ENCODE data around the gene AOX1.
A peak's percentile ranks its signal among the peaks of the same experiment; 100 is the strongest.
"Not testable (repeated sequence)": the region's sequence is repeated elsewhere in the genome, so short reads cannot be mapped to it uniquely, and the experiment has no call there.

The AOX1 gene

DNA sequence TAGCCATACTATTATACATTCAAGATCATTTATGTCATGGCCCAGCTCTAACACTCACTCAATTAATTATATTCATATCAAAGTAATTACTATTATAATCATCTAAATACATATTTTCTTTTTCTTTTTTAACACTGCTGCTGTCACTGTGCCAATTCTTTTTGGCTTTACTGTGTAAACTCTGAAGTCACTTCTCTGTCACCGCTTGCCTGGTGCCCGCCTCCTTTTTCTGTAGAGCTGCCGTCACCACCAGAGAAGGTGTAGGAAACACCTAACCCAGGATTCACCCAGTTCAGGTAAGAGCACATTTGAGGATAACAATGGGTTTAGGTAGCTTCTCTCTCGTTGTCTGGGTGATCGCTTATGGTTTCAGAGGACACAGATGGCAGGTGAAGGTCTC is 93.3 kb downstream of the AOX1 start:
- Histone ChIP-seq H3K79me1 (ENCODE audit: low read length) (no peaks in the 10 kb centered on the region), H3K4me1 (ENCODE audit: control insufficient read depth, low read depth, low read length) (no peaks in the 10 kb centered on the region), H4K5ac (ENCODE audit: low read length) (no peak overlapping the region), H3K4me3 (ENCODE audit: low read length) (no peak overlapping the region), H3K36me3 (ENCODE audit: control insufficient read depth, insufficient read depth, low read length) (no peaks in the 10 kb centered on the region), H3K27me3 (ENCODE audit: insufficient read depth, low read length, poor library complexity) (no peaks in the 10 kb centered on the region), H2BK120ac (ENCODE audit: low read depth, low read length) (no peak overlapping the region), H2BK15ac (replicated peaks; ENCODE audit: low read depth) (no peak overlapping the region), H3K79me2 (ENCODE audit: control insufficient read depth, insufficient read depth, low read length) (no peaks in the 10 kb centered on the region), H3K18ac (ENCODE audit: low read length) (no peak overlapping the region), H3K23ac (ENCODE audit: low read length) (no peak overlapping the region), H3K9ac (ENCODE audit: low read length) (no peak overlapping the region), H3K27ac (ENCODE audit: low read depth, low read length) (no peak overlapping the region), H2AK5ac (ENCODE audit: low read length) (no peak overlapping the region), H3K4me2 (ENCODE audit: low read length) (no peak overlapping the region), H3K4ac (ENCODE audit: low read depth, low read length) (no peak overlapping the region), H2BK5ac (ENCODE audit: low read length) (no peak overlapping the region), H3K56ac (ENCODE audit: low read length) (no peak overlapping the region), H4K8ac (ENCODE audit: low read depth, low read length) (no peak overlapping the region)
- WGBS (ENCODE audit: extremely low coverage, insufficient coverage, low lambda C conversion rate): no CpG with 5 or more reads among the region's 5 CpGs
- peak; percentile 14 for DNase-seq

DNA sequence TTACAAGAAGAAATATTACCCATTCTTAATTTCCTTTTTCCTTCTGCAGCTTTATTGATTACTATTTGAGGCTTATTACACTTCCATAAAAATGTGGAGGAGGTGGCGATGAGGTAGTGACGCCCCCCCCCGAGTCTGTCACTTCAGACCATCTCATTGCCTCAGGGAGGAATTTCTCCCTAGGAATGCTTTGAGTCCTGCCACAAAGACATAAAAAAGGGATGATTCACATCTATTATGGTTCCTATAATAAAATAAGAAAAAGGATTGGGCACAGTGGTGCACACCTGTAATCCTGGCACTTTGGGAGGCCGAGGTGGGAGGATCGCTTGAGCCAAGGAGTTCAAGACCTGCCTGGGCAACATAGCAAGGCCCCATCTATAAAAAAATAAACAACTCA is 93.7 kb downstream of the AOX1 start:
- Histone ChIP-seq H2BK120ac (ENCODE audit: low read depth, low read length) (no peak overlapping the region), H3K27ac (ENCODE audit: low read depth, low read length) (no peak overlapping the region), H3K56ac (ENCODE audit: low read length) (no peak overlapping the region), H3K27me3 (ENCODE audit: insufficient read depth, low read length, poor library complexity) (no peaks in the 10 kb centered on the region), H2BK5ac (ENCODE audit: low read length) (no peak overlapping the region), H4K8ac (ENCODE audit: low read depth, low read length) (no peak overlapping the region), H4K5ac (ENCODE audit: low read length) (no peak overlapping the region), H3K79me2 (ENCODE audit: control insufficient read depth, insufficient read depth, low read length) (no peaks in the 10 kb centered on the region), H3K79me1 (ENCODE audit: low read length) (no peaks in the 10 kb centered on the region), H3K9ac (ENCODE audit: low read length) (no peak overlapping the region), H3K18ac (ENCODE audit: low read length) (no peak overlapping the region), H3K4me3 (ENCODE audit: low read length) (no peak overlapping the region), H3K4me2 (ENCODE audit: low read length) (no peak overlapping the region), H2AK5ac (ENCODE audit: low read length) (no peak overlapping the region), H2BK15ac (replicated peaks; ENCODE audit: low read depth) (no peak overlapping the region), H3K4ac (ENCODE audit: low read depth, low read length) (no peak overlapping the region), H3K23ac (ENCODE audit: low read length) (no peak overlapping the region), H3K4me1 (ENCODE audit: control insufficient read depth, low read depth, low read length) (no peaks in the 10 kb centered on the region), H3K36me3 (ENCODE audit: control insufficient read depth, insufficient read depth, low read length) (no peaks in the 10 kb centered on the region)
- no CpG with 5 or more reads among the region's 5 CpGs for WGBS (ENCODE audit: extremely low coverage, insufficient coverage, low lambda C conversion rate)
- peak; percentile 43 for DNase-seq

DNA sequence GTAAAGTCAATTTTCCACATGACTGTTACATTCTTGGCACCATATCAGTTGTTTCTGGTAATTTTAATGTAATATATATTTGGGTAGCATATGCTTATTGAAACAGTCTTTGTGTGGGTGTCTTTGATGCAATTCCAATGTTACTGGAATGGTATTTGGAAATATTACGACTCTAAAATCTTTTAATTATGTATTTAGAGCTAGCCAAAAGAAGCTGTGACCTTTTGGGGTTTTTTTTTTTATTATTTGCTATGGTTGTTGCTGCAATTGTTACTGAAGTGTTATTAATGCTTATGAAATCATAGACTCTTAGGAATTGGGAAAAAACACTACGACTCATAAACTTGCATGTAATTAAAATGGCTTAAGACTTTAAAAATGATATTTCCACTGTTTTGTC is 95.9 kb downstream of the AOX1 start:
- H3K56ac ChIP-seq (ENCODE audit: low read length): no peak overlapping the region
- no peaks in the 10 kb centered on the region for H3K27me3 ChIP-seq (ENCODE audit: insufficient read depth, low read length, poor library complexity)
- H3K23ac ChIP-seq (ENCODE audit: low read length): no peak overlapping the region
- no peak overlapping the region for H2BK5ac ChIP-seq (ENCODE audit: low read length)
- no peak overlapping the region for H3K4me2 ChIP-seq (ENCODE audit: low read length)
- H3K4ac ChIP-seq (ENCODE audit: low read depth, low read length): no peak overlapping the region
- H2AK5ac ChIP-seq (ENCODE audit: low read length): no peak overlapping the region
- H3K4me3 ChIP-seq (ENCODE audit: low read length): no peak overlapping the region
- no peak overlapping the region for H2BK120ac ChIP-seq (ENCODE audit: low read depth, low read length)
- H4K8ac ChIP-seq (ENCODE audit: low read depth, low read length): no peak overlapping the region
- no peak overlapping the region for H3K9ac ChIP-seq (ENCODE audit: low read length)
- H3K36me3 ChIP-seq (ENCODE audit: control insufficient read depth, insufficient read depth, low read length): no peaks in the 10 kb centered on the region
- no peak for DNase-seq
- H3K27ac ChIP-seq (ENCODE audit: low read depth, low read length): no peak overlapping the region
- no peak overlapping the region for H3K18ac ChIP-seq (ENCODE audit: low read length)
- H3K79me1 ChIP-seq (ENCODE audit: low read length): no peaks in the 10 kb centered on the region
- no peak overlapping the region for H2BK15ac ChIP-seq (replicated peaks; ENCODE audit: low read depth)
- H4K5ac ChIP-seq (ENCODE audit: low read length): no peak overlapping the region
- H3K79me2 ChIP-seq (ENCODE audit: control insufficient read depth, insufficient read depth, low read length): no peaks in the 10 kb centered on the region
- H3K4me1 ChIP-seq (ENCODE audit: control insufficient read depth, low read depth, low read length): no peaks in the 10 kb centered on the region
- no CpG with 5 or more reads among the region's 2 CpGs for WGBS (ENCODE audit: extremely low coverage, insufficient coverage, low lambda C conversion rate)

DNA sequence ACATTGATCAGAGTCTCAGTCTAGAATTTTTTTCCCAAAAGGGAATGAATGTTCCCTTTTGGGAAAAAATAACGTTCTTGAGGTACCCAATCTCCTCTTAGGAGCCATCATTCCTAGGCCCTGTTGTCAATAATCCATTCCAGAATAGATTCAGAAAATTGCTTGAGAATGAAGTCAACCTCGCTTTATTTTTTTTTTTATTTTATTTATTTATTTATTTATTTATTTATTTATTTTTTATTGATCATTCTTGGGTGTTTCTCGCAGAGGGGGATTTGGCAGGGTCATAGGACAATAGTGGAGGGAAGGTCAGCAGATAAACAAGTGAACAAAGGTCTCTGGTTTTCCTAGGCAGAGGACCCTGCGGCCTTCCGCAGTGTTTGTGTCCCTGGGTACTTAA is 96.6 kb downstream of the AOX1 start:
- H3K4me3 ChIP-seq (ENCODE audit: low read length); H3K4me2 ChIP-seq (ENCODE audit: low read length); H2BK5ac ChIP-seq (ENCODE audit: low read length): not testable (repeated sequence)

DNA sequence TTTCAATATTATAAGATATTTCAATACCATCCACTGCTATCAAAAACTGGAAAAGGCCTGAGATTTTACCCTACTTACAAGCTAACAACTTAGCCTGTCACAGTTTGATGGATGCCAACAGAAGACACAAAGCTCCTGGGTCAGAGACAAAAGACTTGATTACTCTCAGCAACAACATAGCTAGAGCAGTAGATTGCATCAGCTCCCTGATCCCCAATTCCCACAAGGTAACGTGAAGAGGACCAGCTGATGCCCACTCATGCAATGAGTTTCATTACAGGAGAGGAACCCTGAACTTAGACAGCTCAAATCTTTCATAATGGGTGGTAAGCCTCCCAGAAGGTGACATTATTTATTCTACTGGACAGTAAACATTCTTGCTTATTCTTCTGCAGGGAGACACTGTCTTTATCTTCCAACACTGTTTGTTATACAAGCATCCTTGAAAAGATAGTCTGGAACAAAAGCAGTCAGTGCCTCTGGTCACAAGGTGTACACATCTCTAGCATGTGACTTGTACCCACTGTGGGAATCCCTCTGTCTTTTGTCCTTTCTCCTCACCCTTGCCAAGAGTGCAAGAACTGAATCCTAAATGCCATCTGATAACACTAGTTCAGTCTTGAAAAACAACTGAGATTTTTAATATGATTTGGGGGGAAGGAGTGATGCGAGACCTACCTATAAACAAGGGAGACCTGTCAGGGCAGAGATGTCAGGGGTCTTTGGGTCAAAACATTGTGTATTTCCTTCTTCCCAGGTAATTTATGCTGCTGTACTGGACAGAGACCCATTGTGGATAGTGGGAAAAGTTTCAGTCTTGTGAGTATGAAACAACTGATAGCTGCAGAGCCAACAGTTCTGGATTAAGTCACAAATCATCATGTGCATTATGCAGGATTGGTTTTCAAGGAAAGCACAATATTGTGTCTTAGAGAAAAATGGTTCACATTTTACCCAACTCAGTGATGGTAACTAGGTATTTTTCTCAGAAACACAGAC is 102.4 kb downstream of the AOX1 start:
- H4K8ac ChIP-seq (ENCODE audit: low read depth, low read length): no peak overlapping the region
- H2BK120ac ChIP-seq (ENCODE audit: low read depth, low read length): no peak overlapping the region
- H3K36me3 ChIP-seq (ENCODE audit: control insufficient read depth, insufficient read depth, low read length): no peaks in the 10 kb centered on the region
- H3K56ac ChIP-seq (ENCODE audit: low read length): no peak overlapping the region
- no peaks in the 10 kb centered on the region for H3K27me3 ChIP-seq (ENCODE audit: insufficient read depth, low read length, poor library complexity)
- no peak overlapping the region for H3K27ac ChIP-seq (ENCODE audit: low read depth, low read length)
- no peaks in the 10 kb centered on the region for H3K79me2 ChIP-seq (ENCODE audit: control insufficient read depth, insufficient read depth, low read length)
- no peaks in the 10 kb centered on the region for H3K4me1 ChIP-seq (ENCODE audit: control insufficient read depth, low read depth, low read length)
- H3K23ac ChIP-seq (ENCODE audit: low read length): no peak overlapping the region
- H4K5ac ChIP-seq (ENCODE audit: low read length): no peak overlapping the region
- no peak for DNase-seq
- no peaks in the 10 kb centered on the region for H3K79me1 ChIP-seq (ENCODE audit: low read length)
- no peak overlapping the region for H2BK5ac ChIP-seq (ENCODE audit: low read length)
- no CpG with 5 or more reads among the region's 2 CpGs for WGBS (ENCODE audit: extremely low coverage, insufficient coverage, low lambda C conversion rate)
- no peak overlapping the region for H2BK15ac ChIP-seq (replicated peaks; ENCODE audit: low read depth)
- no peak overlapping the region for H2AK5ac ChIP-seq (ENCODE audit: low read length)
- H3K4ac ChIP-seq (ENCODE audit: low read depth, low read length): no peak overlapping the region
- no peak overlapping the region for H3K4me3 ChIP-seq (ENCODE audit: low read length)
- no peak overlapping the region for H3K18ac ChIP-seq (ENCODE audit: low read length)
- H3K9ac ChIP-seq (ENCODE audit: low read length): no peak overlapping the region
- H3K4me2 ChIP-seq (ENCODE audit: low read length): no peak overlapping the region

More for the DNA sequence above, 96.6 kb downstream of the AOX1 start:
- H3K79me2 ChIP-seq (ENCODE audit: control insufficient read depth, insufficient read depth, low read length); H4K5ac ChIP-seq (ENCODE audit: low read length); H3K56ac ChIP-seq (ENCODE audit: low read length); H3K27ac ChIP-seq (ENCODE audit: low read depth, low read length); H2BK15ac ChIP-seq (replicated peaks; ENCODE audit: low read depth); DNase-seq; H3K23ac ChIP-seq (ENCODE audit: low read length); H4K8ac ChIP-seq (ENCODE audit: low read depth, low read length); H2BK120ac ChIP-seq (ENCODE audit: low read depth, low read length); H2AK5ac ChIP-seq (ENCODE audit: low read length); H3K27me3 ChIP-seq (ENCODE audit: insufficient read depth, low read length, poor library complexity); H3K18ac ChIP-seq (ENCODE audit: low read length); H3K4me1 ChIP-seq (ENCODE audit: control insufficient read depth, low read depth, low read length); H3K79me1 ChIP-seq (ENCODE audit: low read length); H3K36me3 ChIP-seq (ENCODE audit: control insufficient read depth, insufficient read depth, low read length); H3K9ac ChIP-seq (ENCODE audit: low read length); H3K4ac ChIP-seq (ENCODE audit: low read depth, low read length): not testable (repeated sequence)
- WGBS (ENCODE audit: extremely low coverage, insufficient coverage, low lambda C conversion rate): no CpG with 5 or more reads among the region's 5 CpGs

Data from mesendoderm (in vitro differentiated cells).